GM21786 (cell line): ENCODE results near the gene FUT6.
"Not testable (repeated sequence)": the region's sequence is repeated elsewhere in the genome, so short reads cannot be mapped to it uniquely, and the experiment has no call there.

ENCODE experiments used
- ATAC-seq: cut with Tn5 transposase; IDR thresholded peaks from one replicate; pipeline ENCODE4 v1.9.1; 2021; ENCODE audit not compliant: unreplicated experiment

FUT6 gene

GRCh38 chr19:5857203-5858081, 17.9 kb upstream of the FUT6 start:
- no peak for ATAC-seq

DNA sequence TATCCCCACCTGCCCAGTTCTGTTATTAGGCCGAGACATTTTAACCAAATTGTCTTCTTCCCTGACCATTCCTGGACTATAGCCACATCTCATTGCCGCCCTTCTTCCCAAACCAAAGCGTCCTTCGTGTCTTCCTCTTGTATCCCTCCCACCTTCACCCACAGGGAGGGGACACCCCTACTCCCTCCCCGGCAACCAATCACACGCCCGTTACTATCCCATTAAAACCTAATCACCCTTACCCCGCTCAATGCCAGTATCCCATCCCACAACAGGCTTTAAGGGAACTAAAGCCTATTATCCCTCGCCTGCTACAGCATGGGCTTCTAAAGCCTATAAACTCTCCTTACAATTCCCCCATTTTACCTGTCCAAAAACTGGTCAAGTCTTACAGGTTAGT, 15.6 kb upstream of the FUT6 start:
- not testable (repeated sequence) for ATAC-seq

GRCh38 chr19:5854121-5854520, 14.6 kb upstream of the FUT6 start:
- not testable (repeated sequence) for ATAC-seq

DNA sequence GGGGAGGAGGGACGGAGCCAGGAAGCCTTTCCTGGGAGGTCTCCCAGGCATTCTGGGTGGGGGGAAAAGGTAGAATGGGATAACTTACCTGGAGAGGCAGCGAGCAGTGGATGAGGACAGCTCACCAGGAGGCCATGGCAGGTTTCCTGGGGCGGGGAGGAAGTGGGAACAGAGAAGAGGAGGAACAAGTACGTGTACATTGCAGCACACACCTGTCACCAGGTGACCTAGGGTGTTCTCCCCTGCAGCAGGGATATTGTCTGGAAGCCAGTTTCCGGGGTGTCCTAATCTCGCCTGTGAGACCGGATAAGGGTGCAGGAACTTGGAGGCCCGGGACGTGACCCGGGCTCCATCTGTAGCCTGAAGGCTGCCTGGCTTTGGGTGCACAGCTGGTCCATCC, 11.8 kb upstream of the FUT6 start, which contains the start of gene FUT3:
Gene FUT3 (minus strand): TSS at position 148 of the 400 bp plus-strand sequence.
- ATAC-seq = no peak

- no peak for ATAC-seq
Observed at GRCh38 chr19:5850743-5851293, 11.3 kb upstream of the FUT6 start.

DNA sequence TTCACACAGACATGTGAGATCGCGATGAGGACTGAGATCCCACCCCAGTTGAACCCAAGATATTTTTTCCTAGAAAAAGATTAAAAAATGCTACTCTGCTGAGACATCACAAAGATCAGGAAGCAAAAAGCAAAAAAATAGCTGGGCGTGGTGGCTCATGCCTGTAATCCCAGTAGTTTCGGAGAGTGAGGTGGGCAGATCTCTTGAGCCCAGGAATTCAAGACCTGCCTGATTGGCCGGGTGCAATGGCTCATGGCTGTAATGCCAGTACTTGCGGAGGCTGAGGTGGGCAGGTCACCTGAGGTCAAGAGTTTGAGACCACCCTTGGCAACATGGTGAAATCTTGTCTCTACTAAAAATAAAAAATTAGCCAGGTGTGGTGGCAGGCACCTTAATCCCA, 10.7 kb upstream of the FUT6 start:
- ATAC-seq = no peak

DNA sequence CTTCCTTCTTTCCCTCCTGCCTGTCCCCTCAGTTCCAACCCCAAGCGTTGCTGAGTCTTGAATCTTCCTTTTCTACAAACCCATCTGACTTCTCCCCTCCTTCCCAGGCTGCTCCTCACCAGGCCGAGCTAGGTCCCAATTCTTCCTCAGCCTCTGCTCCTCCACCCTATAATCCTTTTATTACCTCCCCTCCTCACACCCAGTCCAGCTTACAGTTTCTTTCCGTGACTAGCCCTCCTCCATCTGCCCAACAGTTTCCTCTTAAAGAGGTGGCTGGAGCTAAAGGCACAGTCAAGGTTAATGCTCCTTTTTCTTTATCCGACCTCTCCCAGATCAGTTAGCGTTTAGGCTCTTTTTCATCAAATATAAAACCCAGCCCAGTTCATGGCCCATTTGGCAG, 9.1 kb upstream of the FUT6 start:
- not testable (repeated sequence) for ATAC-seq

DNA sequence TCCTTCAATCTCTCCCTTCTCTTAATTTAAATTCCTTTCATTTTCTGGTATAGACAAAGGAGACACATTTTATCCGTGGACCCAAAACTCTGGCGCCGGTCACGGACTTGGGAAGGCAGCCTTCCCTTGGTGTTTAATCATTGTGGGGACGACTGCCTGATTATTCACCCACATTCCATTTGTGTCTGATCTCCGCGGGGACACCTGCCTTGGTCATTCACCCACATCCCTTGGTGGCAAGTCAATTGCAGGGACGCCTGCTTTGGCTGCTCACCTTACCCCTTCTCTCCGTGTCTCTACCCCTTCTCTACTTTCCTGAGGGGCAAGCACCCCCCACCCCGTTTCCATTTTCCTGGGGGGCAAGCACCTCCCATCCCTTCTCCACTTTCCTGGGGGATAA, 8.3 kb upstream of the FUT6 start:
- ATAC-seq = not testable (repeated sequence)

GRCh38 chr19:5844456-5845433, 5.2 kb upstream of the FUT6 start:
- no peak for ATAC-seq

DNA sequence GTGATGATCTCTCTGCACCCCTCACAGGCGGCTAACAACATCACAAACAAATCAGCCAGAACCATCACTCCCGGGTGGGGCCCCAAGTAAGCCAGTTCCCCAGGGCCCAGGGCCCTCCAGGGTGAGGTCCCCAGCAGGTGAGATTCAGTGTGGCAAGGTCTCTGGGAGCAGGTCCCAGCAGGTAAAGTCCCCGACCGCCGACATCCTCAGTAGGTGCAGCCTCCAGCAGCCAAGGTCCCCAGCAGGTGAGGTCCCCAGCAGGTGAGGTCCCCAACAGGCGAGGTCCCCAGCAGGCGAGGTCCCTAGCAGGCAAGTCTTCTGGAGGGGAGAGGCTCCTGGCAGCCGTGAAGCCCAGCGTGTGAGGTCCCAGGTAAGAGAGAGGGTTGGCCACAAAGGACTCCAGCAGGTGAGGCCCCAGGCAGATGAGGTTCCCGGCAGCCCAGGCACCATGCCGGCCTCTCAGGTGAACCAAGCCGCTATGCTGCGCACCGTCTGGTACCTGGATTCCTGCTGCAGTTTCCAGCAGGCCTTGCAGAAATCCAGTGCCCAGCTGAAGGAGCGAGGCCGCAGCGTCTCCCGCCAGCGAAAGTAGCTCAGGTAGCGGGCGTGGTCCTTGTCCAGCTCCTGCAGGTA, 3.9 kb upstream of the FUT6 start:
- ATAC-seq = no peak

GRCh38 chr19:5841735-5842111, 2.2 kb upstream of the FUT6 start:
- ATAC-seq = not testable (repeated sequence)

- no peak for ATAC-seq
Observed at GRCh38 chr19:5838353-5839064, 993 bp downstream of the FUT6 start.

DNA sequence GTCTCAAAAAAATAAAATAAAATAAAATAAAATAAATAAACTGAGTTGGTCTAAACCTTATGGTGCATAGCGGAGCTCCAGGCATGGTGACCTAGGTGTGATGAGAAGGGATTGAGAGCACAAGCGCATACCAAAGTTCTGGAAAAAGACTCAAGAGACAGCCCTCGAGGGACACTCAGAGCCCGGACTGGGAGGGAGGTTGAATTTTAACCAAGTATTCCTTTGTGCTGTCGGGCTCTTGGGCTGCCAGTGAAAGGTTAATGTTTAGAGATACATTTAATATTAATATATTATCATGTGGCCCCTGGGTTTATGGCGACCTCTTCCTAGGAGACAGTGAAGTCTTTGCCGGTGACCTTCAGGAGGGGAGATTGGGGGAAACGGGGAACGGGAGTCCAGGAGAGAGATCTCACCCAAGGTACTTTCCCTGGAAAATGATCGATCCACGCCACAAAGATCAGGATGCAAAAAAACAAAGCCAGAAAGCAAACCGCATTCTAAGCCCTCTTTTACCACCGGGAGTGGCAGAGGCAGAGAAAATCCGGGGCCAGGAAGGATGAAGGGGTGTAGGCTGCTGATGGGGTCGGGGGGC, 1.6 kb downstream of the FUT6 start:
- no peak for ATAC-seq

DNA sequence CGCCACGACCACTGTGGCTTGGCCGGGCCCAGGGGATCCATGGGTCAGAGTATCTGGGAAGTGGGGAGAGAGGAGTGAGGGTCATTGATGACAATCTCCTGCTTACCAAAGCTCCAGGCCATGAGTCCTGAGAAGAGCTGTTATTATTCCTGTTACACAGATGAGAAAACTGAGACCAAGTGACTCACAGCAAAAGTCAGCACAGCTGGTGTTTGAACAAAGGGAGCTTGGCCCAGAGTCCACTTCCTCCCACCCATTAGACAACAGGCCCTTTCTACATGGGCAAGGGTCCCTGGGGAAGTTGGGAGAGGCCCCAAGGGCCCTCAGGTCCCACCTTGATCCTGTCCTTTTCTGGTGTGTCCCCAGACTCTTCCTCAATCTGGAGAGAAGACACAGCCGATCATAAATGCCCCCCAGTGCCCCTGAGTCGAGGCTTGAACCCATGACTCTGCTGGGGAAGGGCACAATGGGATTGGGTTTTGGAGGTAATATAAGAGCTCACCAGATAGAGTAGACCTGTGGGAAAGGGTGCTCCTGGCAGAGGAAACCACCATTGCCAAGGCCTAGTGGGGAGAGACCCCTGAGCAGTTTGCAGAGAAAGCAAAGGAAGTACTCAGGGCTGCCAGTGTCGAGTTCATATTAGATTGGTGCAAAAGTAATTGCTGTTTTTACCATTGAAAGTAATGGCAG, 6.8 kb downstream of the FUT6 start:
- no peak for ATAC-seq

DNA sequence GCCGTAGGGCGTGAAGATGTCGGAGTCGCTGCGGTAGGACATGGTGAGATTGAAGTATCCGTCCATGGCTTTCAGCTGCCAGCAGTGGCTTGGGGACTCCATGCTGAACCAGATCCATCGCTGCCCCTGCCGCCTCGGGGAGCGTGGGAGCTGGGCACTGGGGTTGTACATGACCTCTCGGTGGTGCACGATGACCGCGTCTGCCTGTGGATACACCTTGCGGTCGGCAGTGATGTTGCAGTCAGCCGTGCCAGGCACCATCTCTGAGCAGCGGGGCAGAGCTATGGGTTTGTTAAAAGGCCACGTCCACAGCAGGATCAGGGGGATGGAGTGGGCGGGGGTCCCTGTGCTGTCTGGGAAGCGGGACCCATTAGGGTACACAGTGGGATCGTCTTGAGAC, 7.4 kb downstream of the FUT6 start:
- ATAC-seq = no peak

- no peak for ATAC-seq
Observed at GRCh38 chr19:5831159-5831558, 8.3 kb downstream of the FUT6 start.

GRCh38 chr19:5829567-5830310, 9.8 kb downstream of the FUT6 start:
- ATAC-seq = no peak

- ATAC-seq = no peak
Observed at GRCh38 chr19:5828661-5829566, 10.6 kb downstream of the FUT6 start.
